B cell (primary cell): Measurements from ENCODE around the gene KCNK18. TPM values are rescaled to one million over a fixed set of nuclear protein-coding genes. Genes with fewer than 3 reads are reported as not detected.

Experiments
- ATAC-seq: fragments of 200-7000 bp; cut with Tn5 transposase; one replicate; pipeline ENCODE4 v1.10.0; 2021; ENCODE audit warnings: low read depth, mild to moderate bottlenecking, moderate number of reproducible peaks, moderate library complexity
- CTCF ChIA-PET: fragments of 350-600 bp; sonication (Branson Sonifier 250); formaldehyde crosslinking; loops from one replicate; lab custom pipeline; 2021; ENCODE audit warnings: antibody characterized with exemption, inconsistent platforms; lab: Charles Lee
- POLR2A ChIA-PET: fragments of 350-600 bp; sonication (Branson Sonifier 250); formaldehyde crosslinking; loops from one replicate; lab custom pipeline; 2021; ENCODE audit warnings: antibody characterized with exemption; lab: Charles Lee
- DNase-seq: peaks from one replicate; pipeline ENCODE4 v3.0.0; 2013
- H2AFZ ChIP-seq: 2 replicates; pipeline ENCODE4 v1.6.1; 2012; ENCODE audit warnings: mild to moderate bottlenecking, low read depth, low read length; ENCODE audit not compliant: insufficient read depth, poor library complexity, severe bottlenecking
- H3K27ac ChIP-seq, 2 donors: 1 replicate in 1 of 2; 2 replicates in 1 of 2; pipeline ENCODE4 v1.5.1; 2012 to 2013; ENCODE audit warnings: low read length in 2 of 2, mild to moderate bottlenecking in 2 of 2, moderate library complexity in 1 of 2
- H3K27me3 ChIP-seq, 4 experiments: fragments of 200-600 bp in 1 of 4; sonication (generic) in 1 of 4; replicated peaks in 1 of 4; 1 replicate in 2 of 4; 2 replicates in 2 of 4; pipeline versions ENCODE4 v1.6.1 to v1.7.0; 2013 to 2016; ENCODE audit warnings: low read length in 3 of 4, mild to moderate bottlenecking in 2 of 4, mixed read lengths in 1 of 4, moderate library complexity in 1 of 4; ENCODE audit not compliant: insufficient read depth in 4 of 4, control insufficient read depth in 3 of 4; ENCODE audit errors: control extremely low read depth in 1 of 4
- H3K36me3 ChIP-seq, 2 experiments: replicated peaks in 1 of 2; 1 replicate in 1 of 2; 2 replicates in 1 of 2; pipeline versions ENCODE4 v1.6.1 to v1.7.1; 2013; ENCODE audit warnings: low read length in 1 of 2; ENCODE audit not compliant: insufficient read depth in 2 of 2, control insufficient read depth in 1 of 2; ENCODE audit errors: control extremely low read depth in 1 of 2, extremely low read depth in 1 of 2
- H3K4me1 ChIP-seq, 2 donors: fragments of 200-600 bp in 1 of 2; sonication (generic) in 1 of 2; 1 replicate in 1 of 2; 2 replicates in 1 of 2; pipeline versions ENCODE4 v1.5.1 to v1.6.1; 2013 to 2017; ENCODE audit warnings: low read length in 2 of 2; ENCODE audit not compliant: control insufficient read depth in 2 of 2, insufficient read depth in 2 of 2
- H3K4me2 ChIP-seq: replicated peaks from 2 replicates; pipeline ENCODE3; 2012; ENCODE audit warnings: mild to moderate bottlenecking, low read depth, low read length; ENCODE audit not compliant: poor library complexity, severe bottlenecking
- H3K4me3 ChIP-seq, 5 experiments: fragments of 200-600 bp in 1 of 5; sonication (generic) in 1 of 5; 1 replicate in 3 of 5; 2 replicates in 2 of 5; pipeline versions ENCODE4 v1.5.1 to v1.7.0; 2011 to 2016; ENCODE audit warnings: low read length in 4 of 5, mild to moderate bottlenecking in 4 of 5, low read depth in 2 of 5, control low read depth in 1 of 5, moderate library complexity in 1 of 5; ENCODE audit not compliant: insufficient read depth in 1 of 5; ENCODE audit errors: control extremely low read depth in 1 of 5, extremely low read depth in 1 of 5
- H3K79me2 ChIP-seq: fragments of 200-600 bp; sonication (generic); one replicate; pipeline ENCODE4 v1.6.0; 2016; ENCODE audit warnings: low read length; ENCODE audit not compliant: control insufficient read depth, insufficient read depth
- H3K9ac ChIP-seq: fragments of 200-600 bp; sonication (generic); 2 replicates; pipeline ENCODE4 v1.6.1; 2017; ENCODE audit warnings: mild to moderate bottlenecking, low read length, moderate library complexity
- H3K9me3 ChIP-seq, 3 donors: one replicate each; pipeline versions ENCODE4 v1.6.1 to v1.7.1; 2013; ENCODE audit warnings: low read length in 2 of 3; ENCODE audit not compliant: control insufficient read depth in 2 of 3, insufficient read depth in 1 of 3; ENCODE audit errors: control extremely low read depth in 1 of 3
- H4K20me1 ChIP-seq: 2 replicates; pipeline ENCODE4 v1.6.0; 2012; ENCODE audit warnings: mild to moderate bottlenecking, low read length; ENCODE audit not compliant: insufficient read depth, control insufficient read depth, poor library complexity, severe bottlenecking
- H3K27ac Mint-ChIP-seq: one replicate; pipeline ENCODE4 v1.8.0; 2021; ENCODE audit warnings: mixed read lengths
- H3K27me3 Mint-ChIP-seq: one replicate; pipeline ENCODE4 v1.8.0; 2021; ENCODE audit warnings: mixed read lengths
- H3K4me1 Mint-ChIP-seq: one replicate; pipeline ENCODE4 v1.8.0; 2021; ENCODE audit warnings: mixed read lengths
- H3K4me3 Mint-ChIP-seq: one replicate; pipeline ENCODE4 v1.8.0; 2021; ENCODE audit warnings: mixed read lengths
- H3K9me3 Mint-ChIP-seq: one replicate; pipeline ENCODE4 v1.8.0; 2022; ENCODE audit warnings: mixed read lengths; ENCODE audit not compliant: insufficient read depth
- EZH2 ChIP-seq: IDR thresholded peaks from 2 replicates; pipeline ENCODE4 v1.6.1; 2012; ENCODE audit warnings: borderline replicate concordance, low read depth, mild to moderate bottlenecking, moderate library complexity, low read length; ENCODE audit not compliant: insufficient read depth, poor library complexity, severe bottlenecking
- WGBS: methylation state at CpG from one replicate; pipeline ENCODE4 v1.1.5; 2013; ENCODE audit warnings: missing lambda C conversion rate; ENCODE audit not compliant: insufficient coverage; 5-methylcytosine and 5-hydroxymethylcytosine counted together
- intact Hi-C: fragments of 100-400 bp; cut with micrococcal nuclease; formaldehyde crosslinking; loops from one replicate; pipeline ENCODE4 v1.10.0; 2022
- polyA plus RNA-seq: library from polyadenylated mRNA; depleted of rRNA; stranded (reverse); fragments of >200 nt; gene quantifications from 2 replicates; pipeline ENCODE4 v1.2.3, GENCODE V29; 2012
- total RNA-seq, 2 donors: library from RNA; stranded (reverse); fragments of 120-200 nt in 1 of 2; gene quantifications; 1 replicate in 1 of 2; 2 replicates in 1 of 2; pipeline versions ENCODE4 v1.2.3 to v1.2.4, GENCODE V29; 2013 to 2022
- TF ChIP-seq, protein P1 (sequence below): fragments of 200-600 bp; IDR thresholded peaks from one replicate; pipeline ENCODE4 v1.8.0; 2022; ENCODE audit warnings: antibody characterized with exemption, mild to moderate bottlenecking

The KCNK18 gene
- total and polyA plus RNA-seq, 2 donors (not counting 1 experiment from before 2014, with no cell fraction given): not detected

DNA sequence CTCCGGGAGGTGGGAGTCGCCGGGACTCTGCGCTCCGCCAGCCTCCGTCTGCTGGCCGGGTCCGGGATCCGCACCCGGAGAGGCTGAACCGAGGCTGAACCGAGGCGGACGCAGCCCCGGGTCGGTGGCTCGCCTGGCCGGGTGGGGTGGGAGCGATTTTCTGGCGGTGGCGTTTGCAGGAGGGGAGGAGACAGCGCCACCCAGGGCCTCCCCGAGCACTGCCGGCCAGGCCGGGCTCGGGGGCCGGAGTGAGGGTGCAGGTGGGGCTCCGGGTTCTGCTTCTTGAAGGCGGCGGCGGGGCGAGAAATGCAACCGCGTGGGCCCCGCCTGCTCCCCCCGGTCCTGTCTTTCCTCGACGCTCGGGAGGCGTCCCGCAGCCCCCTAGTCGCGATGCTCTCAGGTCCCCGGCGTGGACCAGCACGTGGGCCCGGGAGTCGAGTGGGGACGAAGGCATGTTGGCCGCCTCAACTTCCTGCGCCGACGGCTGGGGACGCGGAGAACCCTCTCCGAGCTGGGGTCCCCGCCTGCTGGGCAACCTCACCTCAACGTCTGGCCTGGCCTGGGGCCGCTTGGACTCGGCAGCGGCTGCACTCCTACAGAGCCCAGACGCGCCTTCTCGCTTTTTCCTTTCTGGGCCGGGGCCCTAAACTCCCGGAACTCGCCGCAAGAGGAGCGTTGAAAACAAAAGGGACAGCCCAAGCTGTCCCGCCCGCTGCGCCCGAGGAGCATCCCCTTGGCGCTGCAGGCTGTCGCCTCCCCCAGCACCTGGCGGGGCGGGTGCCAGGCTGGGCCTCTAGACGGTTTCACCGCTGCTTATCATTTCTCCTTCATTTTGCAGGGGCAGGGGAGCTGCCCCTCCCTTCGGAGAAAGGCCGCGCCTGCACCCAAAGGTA lies 34.0 kb upstream of the KCNK18 start:
- CTCF ChIA-PET: interaction anchor here (0.6 to 1.7 kb wide), 3 partner anchors 12 to 367 kb away, joined by 4 to 6 read pairs (median 6); no protein-coding TSS in a partner anchor
- H3K9ac ChIP-seq: no peak overlapping the region
- no peak for ATAC-seq
- H4K20me1 ChIP-seq: no peaks in the 10 kb centered on the region
- peaks cover 0 to 89% (median 71%) of the 10 kb centered on the region in 4 experiments for H3K27me3 ChIP-seq
- H3K27ac ChIP-seq: no peak overlapping the region
- H3K36me3 ChIP-seq: no peaks in the 10 kb centered on the region
- H3K4me2 ChIP-seq: peak overlapping the region; percentile 19
- Mint-ChIP-seq H3K27ac (no peak overlapping the region), H3K9me3 (no peaks in the 10 kb centered on the region), H3K27me3 (peaks cover 68% of the 10 kb centered on the region), H3K4me1 (peaks cover 23% of the 10 kb centered on the region), H3K4me3 (no peak overlapping the region)
- 8% methylated on average over 82 of the region's 82 CpGs for WGBS
- TF ChIP-seq, protein P1, sequence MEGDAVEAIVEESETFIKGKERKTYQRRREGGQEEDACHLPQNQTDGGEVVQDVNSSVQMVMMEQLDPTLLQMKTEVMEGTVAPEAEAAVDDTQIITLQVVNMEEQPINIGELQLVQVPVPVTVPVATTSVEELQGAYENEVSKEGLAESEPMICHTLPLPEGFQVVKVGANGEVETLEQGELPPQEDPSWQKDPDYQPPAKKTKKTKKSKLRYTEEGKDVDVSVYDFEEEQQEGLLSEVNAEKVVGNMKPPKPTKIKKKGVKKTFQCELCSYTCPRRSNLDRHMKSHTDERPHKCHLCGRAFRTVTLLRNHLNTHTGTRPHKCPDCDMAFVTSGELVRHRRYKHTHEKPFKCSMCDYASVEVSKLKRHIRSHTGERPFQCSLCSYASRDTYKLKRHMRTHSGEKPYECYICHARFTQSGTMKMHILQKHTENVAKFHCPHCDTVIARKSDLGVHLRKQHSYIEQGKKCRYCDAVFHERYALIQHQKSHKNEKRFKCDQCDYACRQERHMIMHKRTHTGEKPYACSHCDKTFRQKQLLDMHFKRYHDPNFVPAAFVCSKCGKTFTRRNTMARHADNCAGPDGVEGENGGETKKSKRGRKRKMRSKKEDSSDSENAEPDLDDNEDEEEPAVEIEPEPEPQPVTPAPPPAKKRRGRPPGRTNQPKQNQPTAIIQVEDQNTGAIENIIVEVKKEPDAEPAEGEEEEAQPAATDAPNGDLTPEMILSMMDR: no peak
- no peak for TF ChIP-seq EZH2
- POLR2A ChIA-PET: no interaction called here
- peaks cover 23 to 24% of the 10 kb centered on the region in 2 donors for H3K4me1 ChIP-seq
- H3K9me3 ChIP-seq: peaks cover 0 to 41% (median 0%) of the 10 kb centered on the region in 3 donors
- intact Hi-C loops: no loop called here
- DNase-seq: peak; percentile 18
- H3K4me3 ChIP-seq: no peak overlapping the region
- no peaks in the 10 kb centered on the region for H3K79me2 ChIP-seq
- H2AFZ ChIP-seq: no peak overlapping the region
